Measurements from ENCODE around the gene TLE3.

Gene TLE3

GRCh38 chr15:70080347-70080746 is 17.4 kb downstream of the TLE3 start:
- TF ChIP-seq, protein P1, sequence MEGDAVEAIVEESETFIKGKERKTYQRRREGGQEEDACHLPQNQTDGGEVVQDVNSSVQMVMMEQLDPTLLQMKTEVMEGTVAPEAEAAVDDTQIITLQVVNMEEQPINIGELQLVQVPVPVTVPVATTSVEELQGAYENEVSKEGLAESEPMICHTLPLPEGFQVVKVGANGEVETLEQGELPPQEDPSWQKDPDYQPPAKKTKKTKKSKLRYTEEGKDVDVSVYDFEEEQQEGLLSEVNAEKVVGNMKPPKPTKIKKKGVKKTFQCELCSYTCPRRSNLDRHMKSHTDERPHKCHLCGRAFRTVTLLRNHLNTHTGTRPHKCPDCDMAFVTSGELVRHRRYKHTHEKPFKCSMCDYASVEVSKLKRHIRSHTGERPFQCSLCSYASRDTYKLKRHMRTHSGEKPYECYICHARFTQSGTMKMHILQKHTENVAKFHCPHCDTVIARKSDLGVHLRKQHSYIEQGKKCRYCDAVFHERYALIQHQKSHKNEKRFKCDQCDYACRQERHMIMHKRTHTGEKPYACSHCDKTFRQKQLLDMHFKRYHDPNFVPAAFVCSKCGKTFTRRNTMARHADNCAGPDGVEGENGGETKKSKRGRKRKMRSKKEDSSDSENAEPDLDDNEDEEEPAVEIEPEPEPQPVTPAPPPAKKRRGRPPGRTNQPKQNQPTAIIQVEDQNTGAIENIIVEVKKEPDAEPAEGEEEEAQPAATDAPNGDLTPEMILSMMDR (IDR thresholded peaks at IDR 0.05; ENCODE audit: low read depth, low read length), result no peak
- H3K4me3 ChIP-seq (ENCODE audit: low read depth, low read length), result no peak overlapping the region

- no peak overlapping the region for H3K4me3 ChIP-seq (ENCODE audit: low read depth, low read length)
- TF ChIP-seq, protein P1 (IDR thresholded peaks at IDR 0.05; ENCODE audit: low read depth, low read length), result no peak
These were observed 17.8 kb downstream of the TLE3 start for GRCh38 chr15:70079888-70080287.

DNA sequence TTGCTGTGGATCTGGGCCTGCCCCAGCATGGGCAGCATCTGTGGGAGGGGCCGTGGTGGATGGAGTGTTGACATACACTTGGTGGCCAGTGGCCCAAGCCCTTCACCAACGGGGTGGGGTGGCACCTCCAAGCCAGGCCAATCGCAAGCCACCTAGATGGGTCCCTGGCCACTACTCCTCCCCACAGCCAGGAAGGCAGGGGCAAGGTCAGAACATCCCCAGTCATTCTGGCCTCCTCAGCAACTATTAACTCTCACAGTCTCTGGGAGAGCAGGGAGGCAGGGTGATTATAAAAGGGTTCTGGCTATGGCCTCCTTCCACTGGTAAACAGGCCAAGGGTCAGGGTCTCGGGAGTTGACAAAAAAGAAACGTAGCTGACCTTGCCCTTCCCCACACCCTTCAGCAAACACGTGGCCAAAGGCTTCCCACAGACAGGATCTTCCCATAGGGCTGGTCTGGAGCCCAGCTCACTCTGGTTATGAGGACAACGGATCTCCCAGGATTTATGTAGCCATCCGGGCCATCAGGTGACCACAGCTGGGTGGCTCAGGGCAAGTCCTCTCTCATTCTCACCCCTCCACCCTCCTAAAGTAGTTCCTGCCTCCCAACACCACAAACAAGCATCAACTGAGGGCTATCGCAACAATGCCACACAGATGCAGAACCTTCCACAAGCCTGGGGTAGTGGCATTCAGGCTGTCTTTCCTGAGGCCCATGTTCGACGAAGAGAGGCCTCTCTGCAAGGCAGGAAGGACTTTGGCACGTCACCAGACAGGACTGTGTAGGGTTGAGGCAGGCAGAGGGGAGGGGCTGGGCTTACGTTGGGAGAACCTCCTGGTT is 18.9 kb downstream of the TLE3 start:
- no peak overlapping the region for H3K4me3 ChIP-seq (ENCODE audit: low read depth, low read length)
- TF ChIP-seq, protein P1 (IDR thresholded peaks at IDR 0.05; ENCODE audit: low read depth, low read length), result no peak

GRCh38 chr15:70077188-70078147 is 20.2 kb downstream of the TLE3 start:
- TF ChIP-seq, protein P1 (IDR thresholded peaks at IDR 0.05; ENCODE audit: low read depth, low read length), result no peak
- H3K4me3 ChIP-seq (ENCODE audit: low read depth, low read length), result no peak overlapping the region

GRCh38 chr15:70074380-70074779 is 23.3 kb downstream of the TLE3 start:
- TF ChIP-seq, protein P1 (IDR thresholded peaks at IDR 0.05; ENCODE audit: low read depth, low read length), result no peak
- no peak overlapping the region for H3K4me3 ChIP-seq (ENCODE audit: low read depth, low read length)

GRCh38 chr15:70072479-70072878 is 25.2 kb downstream of the TLE3 start:
- TF ChIP-seq, protein P1 (IDR thresholded peaks at IDR 0.05; ENCODE audit: low read depth, low read length), result no peak
- no peak overlapping the region for H3K4me3 ChIP-seq (ENCODE audit: low read depth, low read length)
